Putamen (tissue), 1 donor: ENCODE measurements around the gene RAP1B.

Experiments used
- DNase-seq: peaks from one replicate; pipeline ENCODE4 v3.0.0-alpha.2; 2016; ENCODE audit warnings: low spot score

Gene RAP1B

GRCh38 chr12:68610370-68611093, at the start of gene RAP1B:
TSS of gene RAP1B (plus strand) at chr12:68610899. CDS start at chr12:68648725, 37,826 bp downstream.
- DNase-seq, result peak; percentile 94

- DNase-seq, result no peak
These were observed 48.9 kb upstream of the RAP1B start for GRCh38 chr12:68561830-68562229.

- DNase-seq, result no peak
These were observed 46.5 kb upstream of the RAP1B start for GRCh38 chr12:68564166-68564565.

- no peak for DNase-seq
These were observed 45.3 kb upstream of the RAP1B start for GRCh38 chr12:68565391-68565903.

GRCh38 chr12:68568922-68569569, 41.7 kb upstream of the RAP1B start:
- no peak for DNase-seq

- no peak for DNase-seq
These were observed 38.0 kb upstream of the RAP1B start for GRCh38 chr12:68572661-68573060.

- no peak for DNase-seq
These were observed 37.3 kb upstream of the RAP1B start for GRCh38 chr12:68573406-68573805.

- no peak for DNase-seq
These were observed 32.8 kb upstream of the RAP1B start for GRCh38 chr12:68577949-68578348.

GRCh38 chr12:68578765-68579164, 31.9 kb upstream of the RAP1B start:
- DNase-seq, result no peak

GRCh38 chr12:68579254-68579653, 31.4 kb upstream of the RAP1B start:
- DNase-seq, result no peak

GRCh38 chr12:68580911-68581310, 29.8 kb upstream of the RAP1B start:
- no peak for DNase-seq

GRCh38 chr12:68581926-68582325, 28.8 kb upstream of the RAP1B start:
- no peak for DNase-seq

- no peak for DNase-seq
These were observed 24.7 kb upstream of the RAP1B start for GRCh38 chr12:68585966-68586365.

GRCh38 chr12:68587448-68587873, 23.2 kb upstream of the RAP1B start:
- DNase-seq, result no peak

- no peak for DNase-seq
These were observed 21.5 kb upstream of the RAP1B start for GRCh38 chr12:68589194-68589593.

GRCh38 chr12:68591734-68592418, 18.8 kb upstream of the RAP1B start:
- no peak for DNase-seq

GRCh38 chr12:68595241-68595640, 15.5 kb upstream of the RAP1B start:
- DNase-seq, result no peak

- no peak for DNase-seq
These were observed 8.9 kb upstream of the RAP1B start for GRCh38 chr12:68601767-68602166.

GRCh38 chr12:68602720-68603119, 8.0 kb upstream of the RAP1B start:
- no peak for DNase-seq

- DNase-seq, result no peak
These were observed 2.5 kb upstream of the RAP1B start for GRCh38 chr12:68608191-68608590.

GRCh38 chr12:68609998-68610369, 715 bp upstream of the RAP1B start:
- DNase-seq, result no peak

GRCh38 chr12:68611094-68611805, 551 bp downstream of the RAP1B start:
- peak; percentile 66 for DNase-seq
